WTC11 (cell line): ENCODE data around the gene BICC1. TPM values are rescaled to one million over a fixed set of nuclear protein-coding genes. Genes with fewer than 3 reads are reported as not detected.

Experiments used
- ATAC-seq: fragments of 200-7000 bp; cut with Tn5 transposase; 2 replicates; pipeline ENCODE4 v1.10.0; 2021; ENCODE audit warnings: mild to moderate bottlenecking, moderate library complexity
- CTCF ChIA-PET: fragments of 300-600 bp; sonication (Branson Sonifier 250); formaldehyde crosslinking; loops from one replicate; lab custom pipeline; 2021; ENCODE audit warnings: antibody characterized with exemption; lab: Charles Lee
- POLR2A ChIA-PET: fragments of 350-600 bp; sonication (Branson Sonifier 250); formaldehyde crosslinking; loops from one replicate; lab custom pipeline; 2021; ENCODE audit warnings: antibody characterized with exemption; lab: Charles Lee
- DNase-seq: peaks from one replicate; pipeline ENCODE4 v3.0.0; 2021; ENCODE audit warnings: low spot score
- H3K27ac Mint-ChIP-seq: 2 replicates; pipeline ENCODE4 v1.8.0; 2021; ENCODE audit warnings: mixed read lengths
- H3K27me3 Mint-ChIP-seq: 2 replicates; pipeline ENCODE4 v1.8.0; 2021; ENCODE audit warnings: low read depth, mild to moderate bottlenecking, moderate library complexity, mixed read lengths
- H3K36me3 Mint-ChIP-seq: 2 replicates; pipeline ENCODE4 v1.8.0; 2021; ENCODE audit warnings: mixed read lengths
- H3K4me1 Mint-ChIP-seq: 2 replicates; pipeline ENCODE4 v1.8.0; 2022; ENCODE audit warnings: mixed read lengths
- H3K4me3 Mint-ChIP-seq: 2 replicates; pipeline ENCODE4 v1.8.0; 2021; ENCODE audit warnings: mild to moderate bottlenecking, moderate library complexity, mixed read lengths
- H3K9me3 Mint-ChIP-seq: 2 replicates; pipeline ENCODE4 v1.8.0; 2021; ENCODE audit warnings: mixed read lengths
- AR ChIP-seq: fragments of 250-450 bp; sonication (Bioruptor Pico); IDR thresholded peaks from 2 replicates; pipeline ENCODE4 v1.9.0; 2021; ENCODE audit warnings: mild to moderate bottlenecking
- CDX4 ChIP-seq: fragments of 250-450 bp; sonication (Bioruptor Pico); IDR thresholded peaks from 2 replicates; pipeline ENCODE4 v1.9.0; 2021; ENCODE audit warnings: moderate library complexity, mild to moderate bottlenecking, inconsistent platforms, borderline replicate concordance
- CTCF ChIP-seq: fragments of 200-600 bp; IDR thresholded peaks from 2 replicates; pipeline ENCODE4 v1.8.0; 2022; ENCODE audit warnings: antibody characterized with exemption
- FOXJ3 ChIP-seq: sonication (generic); formaldehyde crosslinking; IDR thresholded peaks from 2 replicates; pipeline ENCODE4 v1.9.0; 2021; ENCODE audit warnings: missing genetic modification reagents, mild to moderate bottlenecking, borderline replicate concordance
- FOXP1 ChIP-seq: sonication (generic); formaldehyde crosslinking; IDR thresholded peaks from 2 replicates; pipeline ENCODE4 v1.8.0; 2022; ENCODE audit warnings: missing genetic modification reagents, mild to moderate bottlenecking, moderate library complexity, borderline replicate concordance
- GABPB1 ChIP-seq: sonication (generic); formaldehyde crosslinking; IDR thresholded peaks from 2 replicates; pipeline ENCODE4 v1.8.1; 2023; ENCODE audit warnings: mild to moderate bottlenecking, missing genetic modification reagents
- IRF2 ChIP-seq: sonication (generic); formaldehyde crosslinking; IDR thresholded peaks from 2 replicates; pipeline ENCODE4 v1.8.0; 2022; ENCODE audit warnings: low read depth, missing genetic modification reagents, borderline replicate concordance
- KAT7 ChIP-seq: sonication (generic); formaldehyde crosslinking; IDR thresholded peaks from 2 replicates; pipeline ENCODE4 v1.8.1; 2023; ENCODE audit warnings: missing genetic modification reagents, mild to moderate bottlenecking, borderline replicate concordance
- PRDM15 ChIP-seq: sonication (generic); formaldehyde crosslinking; IDR thresholded peaks from 2 replicates; pipeline ENCODE4 v1.8.0; 2022; ENCODE audit warnings: missing genetic modification reagents
- RELA ChIP-seq: sonication (generic); formaldehyde crosslinking; IDR thresholded peaks from 2 replicates; pipeline ENCODE4 v1.8.1; 2022; ENCODE audit warnings: missing genetic modification reagents, mild to moderate bottlenecking, borderline replicate concordance
- SOX15 ChIP-seq: fragments of 250-450 bp; sonication (Bioruptor Pico); IDR thresholded peaks from 2 replicates; pipeline ENCODE4 v1.9.0; 2021; ENCODE audit warnings: mild to moderate bottlenecking
- ZMAT4 ChIP-seq: fragments of 250-450 bp; sonication (Bioruptor Pico); IDR thresholded peaks from 2 replicates; pipeline ENCODE4 v1.9.0; 2021; ENCODE audit warnings: mild to moderate bottlenecking
- ZNF232 ChIP-seq: sonication (generic); formaldehyde crosslinking; IDR thresholded peaks from 2 replicates; pipeline ENCODE4 v1.8.0; 2022; ENCODE audit warnings: mild to moderate bottlenecking, missing genetic modification reagents
- ZNF263 ChIP-seq: sonication (generic); formaldehyde crosslinking; IDR thresholded peaks from 2 replicates; pipeline ENCODE4 v1.8.1; 2022; ENCODE audit warnings: low read depth, mild to moderate bottlenecking, moderate library complexity, missing genetic modification reagents
- ZNF281 ChIP-seq: sonication (generic); formaldehyde crosslinking; IDR thresholded peaks from 2 replicates; pipeline ENCODE4 v1.8.0; 2023; ENCODE audit warnings: mild to moderate bottlenecking, missing genetic modification reagents
- ZNF317 ChIP-seq: sonication (generic); formaldehyde crosslinking; IDR thresholded peaks from 2 replicates; pipeline ENCODE4 v1.8.1; 2023; ENCODE audit warnings: low read depth, mild to moderate bottlenecking, moderate library complexity, missing genetic modification reagents, borderline replicate concordance
- ZNF512 ChIP-seq: sonication (generic); formaldehyde crosslinking; IDR thresholded peaks from 2 replicates; pipeline ENCODE4 v1.8.1; 2022; ENCODE audit warnings: missing genetic modification reagents, borderline replicate concordance
- ZNF532 ChIP-seq: fragments of 250-450 bp; sonication (Bioruptor Pico); IDR thresholded peaks from 2 replicates; pipeline ENCODE4 v1.9.0; 2021; ENCODE audit warnings: mild to moderate bottlenecking, borderline replicate concordance
- total RNA-seq: library from RNA; stranded (reverse); gene quantifications from 3 replicates; pipeline ENCODE4 v1.2.3, GENCODE V29; 2021

BICC1 gene
- total RNA-seq, 1 experiment from 2014 or later: 0.61 TPM

- TF ChIP-seq ZNF281 (CRISPR knock-in tag) (no peak), ZMAT4 (no peak), PRDM15 (CRISPR knock-in tag) (no peak), FOXJ3 (CRISPR knock-in tag) (no peak), ZNF512 (CRISPR knock-in tag) (no peak), AR (no peak)
These were observed 194.2 kb downstream of the BICC1 start (continued) for GRCh38 chr10:58706836-58707235.

GRCh38 chr10:58712141-58712540 is 199.5 kb downstream of the BICC1 start:
- H3K27ac Mint-ChIP-seq: no peak overlapping the region
- peaks cover 12% of the 10 kb centered on the region for H3K4me1 Mint-ChIP-seq
- peaks cover 23% of the 10 kb centered on the region for H3K9me3 Mint-ChIP-seq
- no peaks in the 10 kb centered on the region for H3K27me3 Mint-ChIP-seq
- H3K4me3 Mint-ChIP-seq: no peak overlapping the region
- ATAC-seq (no peak), DNase-seq (no peak)
- H3K36me3 Mint-ChIP-seq: 0 out of 2 replicates have a peak, but pooled peaks cover 1% of the 10 kb centered on the region
- POLR2A ChIA-PET: no interaction called here
- CTCF ChIA-PET: no interaction called here
- TF ChIP-seq CTCF: no peak
- TF ChIP-seq ZNF232 (CRISPR knock-in tag): no peak
- no peak for TF ChIP-seq ZNF317 (CRISPR knock-in tag)
- no peak for TF ChIP-seq ZNF532 (CRISPR knock-in tag)
- TF ChIP-seq GABPB1 (CRISPR knock-in tag): no peak
- no peak for TF ChIP-seq CDX4
- no peak for TF ChIP-seq KAT7
- no peak for TF ChIP-seq SOX15 (CRISPR knock-in tag)
- no peak for TF ChIP-seq FOXP1
- no peak for TF ChIP-seq RELA (CRISPR knock-in tag)
- TF ChIP-seq IRF2 (CRISPR knock-in tag): no peak
- TF ChIP-seq ZNF263 (CRISPR knock-in tag): no peak
